NCI-H748 (cell line): ENCODE measurements around the gene FAM98B.
"Not testable (repeated sequence)": the region's sequence is repeated elsewhere in the genome, so short reads cannot be mapped to it uniquely, and the experiment has no call there.

Source experiments
- DNase-seq: peaks from one replicate; lab custom pipeline; 2025; ENCODE audit not compliant: unreplicated experiment; lab: John Stamatoyannopoulos, UW

FAM98B gene

GRCh38 chr15:38453971-38454695, at the start of gene FAM98B:
TSS of gene FAM98B (plus strand) at chr15:38454127. CDS start at chr15:38454162, 35 bp downstream.
- peak; percentile 81 for DNase-seq

- no peak for DNase-seq
Observed at GRCh38 chr15:38406436-38406835, 47.5 kb upstream of the FAM98B start.

GRCh38 chr15:38408576-38408975, 45.4 kb upstream of the FAM98B start:
- no peak for DNase-seq

- DNase-seq: no peak
Observed at GRCh38 chr15:38411902-38412301, 42.0 kb upstream of the FAM98B start.

- no peak for DNase-seq
Observed at GRCh38 chr15:38412466-38412865, 41.5 kb upstream of the FAM98B start.

GRCh38 chr15:38414357-38414756, 39.6 kb upstream of the FAM98B start:
- no peak for DNase-seq

GRCh38 chr15:38421069-38421690, 32.7 kb upstream of the FAM98B start:
- no peak for DNase-seq

- DNase-seq: no peak
Observed at GRCh38 chr15:38424101-38424552, 29.8 kb upstream of the FAM98B start.

- no peak for DNase-seq
Observed at GRCh38 chr15:38425269-38425668, 28.7 kb upstream of the FAM98B start.

- no peak for DNase-seq
Observed at GRCh38 chr15:38427380-38427779, 26.5 kb upstream of the FAM98B start.

- no peak for DNase-seq
Observed at GRCh38 chr15:38430106-38430760, 23.7 kb upstream of the FAM98B start.

- DNase-seq: no peak
Observed at GRCh38 chr15:38436993-38437392, 16.9 kb upstream of the FAM98B start.

- not testable (repeated sequence) for DNase-seq
Observed at GRCh38 chr15:38437603-38438002, 16.3 kb upstream of the FAM98B start.

- no peak for DNase-seq
Observed at GRCh38 chr15:38438031-38438986, 15.6 kb upstream of the FAM98B start.

- peak; percentile 83 for DNase-seq
Observed at GRCh38 chr15:38440353-38441129, 13.4 kb upstream of the FAM98B start.

- no peak for DNase-seq
Observed at GRCh38 chr15:38441130-38441519, 12.8 kb upstream of the FAM98B start.

GRCh38 chr15:38454696-38455090, 766 bp downstream of the FAM98B start:
- peak; percentile 27 for DNase-seq

- DNase-seq: peak; percentile 2
Observed at GRCh38 chr15:38455092-38455491, 1.2 kb downstream of the FAM98B start.

GRCh38 chr15:38458646-38459045, 4.7 kb downstream of the FAM98B start:
- DNase-seq: no peak

GRCh38 chr15:38459480-38459879, 5.6 kb downstream of the FAM98B start:
- no peak for DNase-seq
